HG03439 (cell line): ENCODE results near the gene ITPKB.
"Not testable (repeated sequence)": the region's sequence is repeated elsewhere in the genome, so short reads cannot be mapped to it uniquely, and the experiment has no call there.

Source experiments
- ATAC-seq: cut with Tn5 transposase; IDR thresholded peaks from one replicate; pipeline ENCODE4 v1.9.1; 2021; ENCODE audit warnings: mild to moderate bottlenecking, moderate library complexity; ENCODE audit not compliant: unreplicated experiment

Gene ITPKB

GRCh38 chr1:226738995-226739695 lies at the start of gene ITPKB:
TSS of gene ITPKB (minus strand) at chr1:226739282. CDS start at chr1:226737458, 1,824 bp downstream.
- ATAC-seq, result peak; percentile 7

- ATAC-seq, result no peak
These were observed 48.6 kb upstream of the ITPKB start for GRCh38 chr1:226787638-226788037.

- ATAC-seq, result no peak
These were observed 48.0 kb upstream of the ITPKB start for GRCh38 chr1:226787071-226787470.

- no peak for ATAC-seq
These were observed 47.5 kb upstream of the ITPKB start for GRCh38 chr1:226786550-226786949.

DNA sequence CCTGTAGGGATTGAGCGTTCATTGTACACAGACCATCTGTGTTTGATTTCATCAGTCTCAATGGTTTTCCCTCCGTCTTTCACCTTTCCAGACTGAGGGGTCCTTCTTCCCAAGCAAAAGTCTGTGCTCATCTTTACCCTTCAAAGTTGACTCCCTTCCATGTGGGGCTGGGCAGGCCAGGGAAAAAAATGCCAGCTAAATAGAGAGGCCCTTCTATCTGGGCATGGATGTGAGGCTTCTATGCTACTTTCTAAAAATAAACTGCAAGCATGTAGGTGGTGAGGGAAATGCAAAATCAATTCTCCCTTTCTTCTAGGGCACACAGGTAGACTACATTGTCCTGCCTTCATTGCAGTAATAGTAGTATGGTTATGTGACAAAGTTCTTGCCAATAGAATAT lies 46.7 kb upstream of the ITPKB start:
- ATAC-seq, result no peak

GRCh38 chr1:226784081-226785049 lies 45.3 kb upstream of the ITPKB start:
- no peak for ATAC-seq

DNA sequence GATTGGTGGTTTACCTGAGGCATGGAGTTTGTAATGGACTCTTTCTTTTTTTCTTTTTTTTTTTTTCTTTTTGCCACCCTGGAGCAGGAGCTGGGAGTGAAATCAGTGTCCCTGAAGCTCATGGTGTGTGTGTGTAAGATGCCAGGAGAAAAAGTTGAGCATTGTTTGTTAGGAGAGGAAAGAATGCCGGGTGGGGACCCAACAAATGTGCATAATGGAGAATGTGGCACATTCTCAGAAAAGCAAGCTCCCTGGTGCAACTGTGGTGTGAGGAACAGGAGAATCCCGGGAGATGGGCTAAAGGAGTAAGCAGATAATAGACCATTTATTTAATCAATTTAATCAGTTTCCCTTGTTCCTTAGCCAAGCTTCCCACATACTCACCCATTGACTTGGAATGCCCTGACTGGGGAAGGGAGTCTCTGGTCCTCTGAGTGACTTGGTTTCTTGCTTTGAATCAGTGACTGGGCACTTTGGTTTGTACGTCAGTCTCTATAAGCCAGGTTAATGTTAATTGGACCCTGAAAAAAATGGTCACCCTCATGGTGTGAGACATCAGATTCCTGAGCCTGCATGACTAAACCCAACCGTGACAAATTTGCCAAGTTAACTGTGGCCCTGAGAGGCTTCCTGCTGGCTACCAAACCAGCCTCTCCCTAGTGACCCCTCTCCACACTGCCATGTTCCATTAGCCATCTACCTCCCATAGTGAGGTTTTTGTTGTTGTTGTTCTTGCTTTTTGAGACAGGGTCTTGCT lies 43.9 kb upstream of the ITPKB start:
- no peak for ATAC-seq

DNA sequence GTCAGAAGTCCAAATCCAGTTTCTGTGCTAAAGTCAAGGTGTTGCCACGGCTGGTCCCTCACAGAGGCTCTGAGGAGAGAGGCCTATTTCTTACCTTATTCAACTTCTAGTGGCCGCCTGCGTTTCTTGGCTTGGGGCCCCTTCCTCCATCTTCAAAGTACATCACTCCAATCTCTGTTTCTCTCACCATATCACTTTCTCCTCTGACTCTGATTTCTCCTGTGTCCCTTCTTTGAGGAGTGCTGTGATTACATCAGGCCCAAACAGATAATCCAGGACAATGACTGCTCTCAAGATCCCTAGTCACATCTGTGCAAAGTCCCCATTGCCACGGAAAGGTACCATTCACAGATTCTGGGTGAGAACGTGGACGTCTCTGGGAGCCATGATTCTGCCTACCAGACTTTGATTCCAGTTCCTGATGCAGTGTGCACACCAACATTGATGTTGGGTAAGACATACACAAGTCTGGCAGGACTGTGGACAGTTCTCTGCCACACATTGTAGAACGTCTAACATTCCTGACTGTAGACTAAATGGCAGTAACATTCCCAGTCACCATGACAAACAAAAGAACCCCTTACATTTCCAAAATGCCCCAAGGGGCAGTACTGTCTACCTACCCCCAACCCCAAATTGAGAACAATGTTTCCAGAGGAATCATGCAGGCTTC lies 43.0 kb upstream of the ITPKB start:
- no peak for ATAC-seq

DNA sequence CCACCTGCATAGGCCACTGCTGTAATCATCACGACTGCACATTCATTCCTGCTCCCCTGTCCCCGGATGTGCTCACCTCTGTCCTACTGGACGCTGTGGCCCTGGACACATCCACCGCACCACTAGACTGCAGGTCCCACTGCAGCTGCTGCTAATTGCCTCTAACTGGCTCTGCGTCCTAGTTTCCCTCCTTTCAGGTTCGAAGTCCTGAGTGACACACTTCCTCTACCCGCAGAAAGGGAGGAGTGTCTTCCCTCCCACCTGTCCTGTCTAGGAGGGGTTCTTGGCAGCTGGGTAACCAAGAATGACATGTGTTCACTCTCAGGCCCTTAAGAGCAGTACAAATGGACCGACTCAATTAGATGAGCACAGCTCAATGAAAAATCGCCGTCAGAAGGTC lies 40.5 kb upstream of the ITPKB start:
- ATAC-seq, result no peak

DNA sequence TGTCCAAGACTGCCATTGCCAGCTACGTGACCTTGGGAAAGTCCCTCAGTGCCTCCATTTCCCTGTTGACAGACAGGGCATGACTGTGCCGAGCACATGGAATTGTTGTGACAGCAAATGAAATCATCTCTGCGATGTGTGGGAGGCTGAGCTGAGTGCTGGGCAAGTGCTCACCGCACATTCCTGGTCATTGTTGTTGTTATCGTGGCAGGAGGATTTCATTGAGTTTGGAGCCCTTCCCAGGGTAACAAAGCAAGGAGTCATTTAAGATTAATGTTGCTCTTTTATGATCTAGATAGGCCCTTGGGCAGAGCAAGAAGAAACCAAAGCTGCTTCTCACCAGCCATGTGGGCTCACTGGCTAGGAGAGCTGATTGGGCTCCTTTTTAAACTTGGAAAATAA lies 39.6 kb upstream of the ITPKB start:
- no peak for ATAC-seq

- no peak for ATAC-seq
These were observed 37.9 kb upstream of the ITPKB start for GRCh38 chr1:226776975-226777374.

DNA sequence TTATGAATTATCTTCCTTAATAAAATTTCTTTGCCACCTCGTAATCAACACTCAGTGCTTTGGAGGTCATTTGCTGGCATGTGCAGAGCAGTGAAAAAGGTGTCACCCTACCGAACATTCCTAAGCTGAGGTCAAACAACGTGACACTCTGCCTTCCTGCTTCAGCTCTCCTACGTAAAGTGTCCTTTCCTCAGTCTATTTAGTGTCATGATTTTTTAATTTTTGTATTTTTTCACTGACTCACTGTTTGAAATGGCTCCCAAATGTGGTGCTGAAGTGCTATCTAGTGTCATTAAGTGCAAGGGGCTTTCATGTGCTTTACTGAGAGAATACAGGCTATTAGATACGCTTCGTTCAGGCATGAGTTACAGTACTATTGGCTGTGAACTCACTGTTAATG lies 37.0 kb upstream of the ITPKB start:
- no peak for ATAC-seq

DNA sequence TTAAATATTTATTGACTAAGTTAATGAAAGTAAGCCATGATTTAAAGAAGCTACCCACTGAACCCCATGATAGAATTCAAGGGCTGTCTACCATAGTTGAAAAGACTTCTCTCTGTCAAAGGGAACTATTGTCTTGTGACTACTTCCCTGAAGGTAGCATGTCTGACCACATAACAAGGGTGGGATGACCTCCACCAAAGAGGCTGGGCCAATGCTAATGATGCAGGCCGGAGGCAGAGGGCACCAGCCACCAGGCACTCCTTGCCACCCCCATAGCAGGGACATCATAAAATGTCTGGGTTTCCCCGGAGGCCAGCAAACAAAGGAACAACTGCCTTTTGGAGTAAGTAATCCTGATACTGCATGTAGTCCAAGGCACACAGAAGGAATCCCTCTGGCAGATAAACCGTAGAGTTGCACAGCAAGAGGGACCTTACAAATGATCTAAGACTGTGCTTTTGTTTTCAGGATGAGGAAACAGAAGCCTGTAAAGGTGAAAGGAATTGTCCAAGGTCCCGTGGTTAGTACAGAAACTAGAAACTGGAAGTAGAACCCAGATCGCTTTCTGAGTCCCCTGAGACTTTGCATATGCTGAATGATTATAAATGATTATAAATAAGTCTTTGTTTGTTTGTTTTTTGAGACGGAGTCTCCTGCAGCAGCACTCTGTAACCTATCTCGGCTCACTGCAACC lies 33.5 kb upstream of the ITPKB start:
- peak; percentile 76 for ATAC-seq

DNA sequence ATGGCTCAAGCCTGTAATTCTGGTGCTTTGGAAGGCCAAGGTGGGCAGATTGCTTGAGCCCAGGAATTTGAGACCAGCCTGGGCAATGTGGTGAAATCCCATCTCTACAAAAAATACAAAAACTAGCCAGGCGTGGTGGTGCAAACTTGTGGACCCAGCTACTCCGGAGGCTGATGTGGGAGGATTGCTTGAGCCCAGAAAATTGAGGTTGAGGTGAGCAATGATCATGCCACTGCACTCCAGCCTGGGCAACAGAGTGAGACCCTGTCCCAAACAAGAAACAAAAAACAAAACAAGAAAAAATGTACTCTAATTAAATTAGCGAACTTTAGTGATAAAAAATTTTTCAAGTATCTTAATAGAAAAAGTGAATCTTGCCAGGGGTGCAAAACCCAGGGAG lies 28.1 kb upstream of the ITPKB start:
- not testable (repeated sequence) for ATAC-seq

- no peak for ATAC-seq
These were observed 27.5 kb upstream of the ITPKB start for GRCh38 chr1:226766565-226766964.

- ATAC-seq, result peak; percentile 86
These were observed 25.5 kb upstream of the ITPKB start for GRCh38 chr1:226764533-226764932.

DNA sequence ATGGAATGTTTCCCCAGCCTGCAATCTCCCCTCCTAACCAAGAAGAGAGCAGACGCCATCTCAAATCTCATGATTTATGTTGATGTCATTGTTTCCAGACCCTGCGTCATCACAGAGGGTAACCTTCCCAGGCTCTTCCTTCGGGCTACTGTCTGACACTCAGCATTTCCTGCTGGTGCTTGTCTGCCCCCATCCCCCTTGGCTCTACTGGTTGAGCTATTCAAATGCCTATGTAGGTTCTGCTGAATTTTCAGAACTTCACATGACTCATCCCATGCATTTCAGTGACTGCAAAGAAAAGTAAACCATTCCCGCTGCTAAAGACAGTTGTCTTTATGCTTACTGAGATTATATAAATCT lies 24.8 kb upstream of the ITPKB start:
- ATAC-seq, result no peak

GRCh38 chr1:226762988-226763904 lies 24.2 kb upstream of the ITPKB start:
- ATAC-seq, result no peak

DNA sequence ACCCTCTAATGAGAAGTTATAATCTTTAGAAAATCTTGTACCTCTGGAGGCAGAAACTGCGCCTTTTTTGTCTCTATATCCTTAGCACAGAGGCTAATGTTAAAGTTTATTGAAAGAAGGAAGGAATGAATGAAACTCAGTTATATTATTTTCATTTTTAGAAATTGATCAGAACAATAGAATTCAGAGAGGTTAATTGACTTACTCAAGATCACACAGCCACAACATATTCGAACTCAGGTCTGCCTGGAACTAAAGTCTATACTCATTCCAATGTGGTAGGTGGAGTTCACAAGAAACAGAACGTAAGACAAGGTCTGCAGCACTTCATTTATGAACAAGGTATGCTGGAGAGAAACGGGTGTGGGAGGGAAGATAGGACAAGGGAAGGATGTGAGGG lies 23.0 kb upstream of the ITPKB start:
- ATAC-seq, result no peak
